ENCODE measurements around the gene CHST7.

CHST7 gene

GRCh38 chrX:46588263-46588662 is 14.7 kb downstream of the CHST7 start:
- Histone ChIP-seq H3K4me3 (ENCODE audit: low read length) (peak overlapping the region; percentile 58), H3K79me2 (ENCODE audit: low read length) (0 out of 2 replicates have a peak, but pooled peaks cover 4% of the 10 kb centered on the region), H3K27ac (ENCODE audit: low read length) (peak overlapping the region; percentile 49; the same call in 1 of the 2 replicates), H3K9ac (ENCODE audit: low read length) (peak overlapping the region; percentile 44; the same call in 1 of the 2 replicates), H4K20me1 (ENCODE audit: insufficient read depth, low read length) (no peaks in the 10 kb centered on the region), H3K4me1 (ENCODE audit: low read length) (peaks cover 43% of the 10 kb centered on the region), H3K9me3 (ENCODE audit: insufficient read depth, low read length) (no peaks in the 10 kb centered on the region), H3K27me3 (ENCODE audit: low read depth, low read length) (no peaks in the 10 kb centered on the region), H3K4me2 (ENCODE audit: low read length) (peak overlapping the region; percentile 96), H2AFZ (ENCODE audit: low read depth, low read length) (peak overlapping the region; percentile 28; the same call in 1 of the 2 replicates), H3K36me3 (replicated peaks; ENCODE audit: low read depth, low read length) (no peaks in the 10 kb centered on the region)
- TF ChIP-seq EZH2phosphoT487 (IDR thresholded peaks at IDR 0.05; ENCODE audit: low read depth): no peak
- TF ChIP-seq, protein P1, sequence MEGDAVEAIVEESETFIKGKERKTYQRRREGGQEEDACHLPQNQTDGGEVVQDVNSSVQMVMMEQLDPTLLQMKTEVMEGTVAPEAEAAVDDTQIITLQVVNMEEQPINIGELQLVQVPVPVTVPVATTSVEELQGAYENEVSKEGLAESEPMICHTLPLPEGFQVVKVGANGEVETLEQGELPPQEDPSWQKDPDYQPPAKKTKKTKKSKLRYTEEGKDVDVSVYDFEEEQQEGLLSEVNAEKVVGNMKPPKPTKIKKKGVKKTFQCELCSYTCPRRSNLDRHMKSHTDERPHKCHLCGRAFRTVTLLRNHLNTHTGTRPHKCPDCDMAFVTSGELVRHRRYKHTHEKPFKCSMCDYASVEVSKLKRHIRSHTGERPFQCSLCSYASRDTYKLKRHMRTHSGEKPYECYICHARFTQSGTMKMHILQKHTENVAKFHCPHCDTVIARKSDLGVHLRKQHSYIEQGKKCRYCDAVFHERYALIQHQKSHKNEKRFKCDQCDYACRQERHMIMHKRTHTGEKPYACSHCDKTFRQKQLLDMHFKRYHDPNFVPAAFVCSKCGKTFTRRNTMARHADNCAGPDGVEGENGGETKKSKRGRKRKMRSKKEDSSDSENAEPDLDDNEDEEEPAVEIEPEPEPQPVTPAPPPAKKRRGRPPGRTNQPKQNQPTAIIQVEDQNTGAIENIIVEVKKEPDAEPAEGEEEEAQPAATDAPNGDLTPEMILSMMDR (IDR thresholded peaks at IDR 0.05; ENCODE audit: low read depth, low read length): no peak

DNA sequence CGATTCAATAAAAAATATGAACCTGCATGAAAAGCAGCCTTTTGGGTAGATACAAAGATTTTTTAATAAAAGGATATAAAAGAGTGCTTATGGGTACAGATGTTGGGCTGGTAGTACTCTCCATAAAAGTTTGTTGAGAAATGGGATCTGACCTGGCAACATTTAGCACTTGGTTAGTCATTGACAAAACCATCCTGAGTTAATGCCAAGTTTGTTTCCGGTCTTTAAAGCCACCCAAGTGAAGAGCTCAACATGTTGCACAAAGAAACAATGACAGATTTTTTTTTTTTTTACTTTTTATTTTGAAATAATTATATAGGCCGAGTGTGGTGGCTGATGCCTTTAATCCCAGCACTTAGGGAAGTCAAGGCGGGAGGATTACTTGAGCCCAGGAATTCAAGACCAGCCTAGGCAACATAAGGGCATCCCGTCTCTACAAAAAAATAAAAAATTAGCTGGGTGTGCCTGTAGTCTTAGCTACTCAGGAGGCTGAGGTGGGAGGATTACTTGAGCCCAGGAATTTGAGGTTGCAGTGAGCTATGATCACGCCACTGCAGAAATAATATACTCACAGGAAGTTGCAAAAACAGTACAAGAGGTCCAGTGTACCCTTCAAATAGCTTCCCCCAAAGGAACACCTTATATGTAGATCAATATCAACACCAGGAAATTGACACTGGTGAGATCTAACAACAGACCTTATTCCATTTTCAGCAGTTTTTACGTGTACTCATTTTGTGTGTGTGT is 16.6 kb downstream of the CHST7 start:
- Histone ChIP-seq H3K27ac (ENCODE audit: low read length) (no peak overlapping the region), H4K20me1 (ENCODE audit: insufficient read depth, low read length) (no peaks in the 10 kb centered on the region), H3K9me3 (ENCODE audit: insufficient read depth, low read length) (no peaks in the 10 kb centered on the region), H3K4me3 (ENCODE audit: low read length) (no peak overlapping the region), H3K9ac (ENCODE audit: low read length) (no peak overlapping the region), H3K79me2 (ENCODE audit: low read length) (0 out of 2 replicates have a peak, but pooled peaks cover 4% of the 10 kb centered on the region), H3K27me3 (ENCODE audit: low read depth, low read length) (no peaks in the 10 kb centered on the region), H3K36me3 (replicated peaks; ENCODE audit: low read depth, low read length) (no peaks in the 10 kb centered on the region), H2AFZ (ENCODE audit: low read depth, low read length) (no peak overlapping the region), H3K4me2 (ENCODE audit: low read length) (no peak overlapping the region), H3K4me1 (ENCODE audit: low read length) (peaks cover 36% of the 10 kb centered on the region)
- TF ChIP-seq, protein P1 (IDR thresholded peaks at IDR 0.05; ENCODE audit: low read depth, low read length): no peak
- TF ChIP-seq EZH2phosphoT487 (IDR thresholded peaks at IDR 0.05; ENCODE audit: low read depth): no peak

GRCh38 chrX:46595084-46595483 is 21.5 kb downstream of the CHST7 start:
- Histone ChIP-seq H4K20me1 (ENCODE audit: insufficient read depth, low read length) (0 out of 2 replicates have a peak, but pooled peaks cover 6% of the 10 kb centered on the region), H3K36me3 (replicated peaks; ENCODE audit: low read depth, low read length) (no peaks in the 10 kb centered on the region), H3K79me2 (ENCODE audit: low read length) (no peaks in the 10 kb centered on the region), H3K9ac (ENCODE audit: low read length) (no peak overlapping the region), H3K9me3 (ENCODE audit: insufficient read depth, low read length) (no peaks in the 10 kb centered on the region), H3K4me1 (ENCODE audit: low read length) (peaks cover 22% of the 10 kb centered on the region), H2AFZ (ENCODE audit: low read depth, low read length) (no peak overlapping the region), H3K4me3 (ENCODE audit: low read length) (no peak overlapping the region), H3K4me2 (ENCODE audit: low read length) (no peak overlapping the region), H3K27me3 (ENCODE audit: low read depth, low read length) (no peaks in the 10 kb centered on the region), H3K27ac (ENCODE audit: low read length) (no peak overlapping the region)
- TF ChIP-seq, protein P1 (IDR thresholded peaks at IDR 0.05; ENCODE audit: low read depth, low read length): no peak
- TF ChIP-seq EZH2phosphoT487 (IDR thresholded peaks at IDR 0.05; ENCODE audit: low read depth): no peak

- peak overlapping the region; percentile 27; the same call in 1 of the 2 replicates for H3K4me3 ChIP-seq (ENCODE audit: low read length)
- no peak overlapping the region for H3K27ac ChIP-seq (ENCODE audit: low read length)
- no peaks in the 10 kb centered on the region for H3K9me3 ChIP-seq (ENCODE audit: insufficient read depth, low read length)
- H3K9ac ChIP-seq (ENCODE audit: low read length): no peak overlapping the region
- H3K4me2 ChIP-seq (ENCODE audit: low read length): peak overlapping the region; percentile 62
- TF ChIP-seq EZH2phosphoT487 (IDR thresholded peaks at IDR 0.05; ENCODE audit: low read depth): no peak
- TF ChIP-seq, protein P1 (IDR thresholded peaks at IDR 0.05; ENCODE audit: low read depth, low read length): no peak
- peaks cover 22% of the 10 kb centered on the region for H3K4me1 ChIP-seq (ENCODE audit: low read length)
- no peaks in the 10 kb centered on the region for H3K27me3 ChIP-seq (ENCODE audit: low read depth, low read length)
- H3K36me3 ChIP-seq (replicated peaks; ENCODE audit: low read depth, low read length): no peaks in the 10 kb centered on the region
- no peaks in the 10 kb centered on the region for H3K79me2 ChIP-seq (ENCODE audit: low read length)
- no peak overlapping the region for H2AFZ ChIP-seq (ENCODE audit: low read depth, low read length)
- H4K20me1 ChIP-seq (ENCODE audit: insufficient read depth, low read length): 0 out of 2 replicates have a peak, but pooled peaks cover 6% of the 10 kb centered on the region
Measured at GRCh38 chrX:46597208-46597607, 23.6 kb downstream of the CHST7 start.
